A673 (cell line): ENCODE data around the gene PTGES3L. TPM values are rescaled to one million over a fixed set of nuclear protein-coding genes. Genes with fewer than 3 reads are reported as not detected.

Source experiments
- BruUV-seq: library from RNA; stranded (reverse); fragments of 400-500 nt; replicated peaks from 2 replicates; lab custom pipeline; 2021; lab: Mats Ljungman, UMichigan
- CTCF ChIA-PET: fragments of 300-600 bp; sonication (Branson Sonifier 250); formaldehyde crosslinking; loops from one replicate; lab custom pipeline; 2022; ENCODE audit warnings: antibody characterized with exemption; lab: Charles Lee
- POLR2A ChIA-PET: fragments of 300-600 bp; sonication (Branson Sonifier 250); formaldehyde crosslinking; loops from one replicate; lab custom pipeline; 2022; ENCODE audit warnings: antibody characterized with exemption; ENCODE audit not compliant: low non-redundant PET; lab: Charles Lee
- DNase-seq: peaks from one replicate; pipeline ENCODE4 v3.0.0-alpha.2; 2015; ENCODE audit warnings: low spot score
- H3K27ac ChIP-seq: fragments of 200-600 bp; sonication (generic); 2 replicates; pipeline ENCODE4 v1.5.1; 2016; ENCODE audit warnings: mixed run types, low read depth, mild to moderate bottlenecking, mixed read lengths, antibody characterized with exemption, low read length; ENCODE audit not compliant: poor library complexity, severe bottlenecking
- H3K27me3 ChIP-seq: fragments of 200-600 bp; sonication (generic); replicated peaks from 2 replicates; pipeline ENCODE4 v1.6.1; 2017; ENCODE audit warnings: mixed run types, low read depth, mild to moderate bottlenecking, mixed read lengths, antibody characterized with exemption, low read length; ENCODE audit not compliant: insufficient read depth, poor library complexity
- H3K36me3 ChIP-seq: fragments of 200-600 bp; sonication (generic); 2 replicates; pipeline ENCODE4 v1.6.1; 2016; ENCODE audit warnings: mixed run types, mild to moderate bottlenecking, mixed read lengths, antibody characterized with exemption, low read length; ENCODE audit not compliant: insufficient read depth, poor library complexity, severe bottlenecking
- H3K4me1 ChIP-seq: fragments of 200-600 bp; sonication (generic); 2 replicates; pipeline ENCODE4 v1.6.1; 2017; ENCODE audit warnings: mixed run types, mild to moderate bottlenecking, mixed read lengths, antibody characterized with exemption, low read length; ENCODE audit not compliant: insufficient read depth, poor library complexity, severe bottlenecking
- H3K4me3 ChIP-seq: fragments of 200-600 bp; sonication (generic); 2 replicates; pipeline ENCODE4 v1.5.1; 2016; ENCODE audit warnings: low read depth, mixed run types, mild to moderate bottlenecking, mixed read lengths, low read length; ENCODE audit not compliant: poor library complexity, severe bottlenecking
- H3K9me3 ChIP-seq: fragments of 200-600 bp; sonication (generic); 2 replicates; pipeline ENCODE4 v1.6.1; 2016; ENCODE audit warnings: mixed run types, low read depth, mild to moderate bottlenecking, mixed read lengths, antibody characterized with exemption, low read length; ENCODE audit not compliant: poor library complexity, severe bottlenecking
- EZH2 ChIP-seq: fragments of 200-600 bp; sonication (generic); IDR thresholded peaks from 2 replicates; pipeline ENCODE4 v1.6.1; 2017; ENCODE audit warnings: borderline replicate concordance, low read depth, mild to moderate bottlenecking, mixed read lengths, antibody characterized with exemption, low read length; ENCODE audit not compliant: poor library complexity, severe bottlenecking
- intact Hi-C: fragments of 100-400 bp; cut with micrococcal nuclease; formaldehyde crosslinking; loops from one replicate; pipeline ENCODE4 v1.10.0; 2022; ENCODE audit not compliant: unreplicated experiment
- total RNA-seq: library from RNA; stranded (reverse); gene quantifications from 2 replicates; pipeline ENCODE4 v1.2.3, GENCODE V29; 2021
- TF ChIP-seq, protein P1 (sequence below): fragments of 300-800, 200-600 bp; sonication (generic); conservative IDR thresholded peaks from 2 replicates; pipeline ENCODE4 v1.5.1; 2017; ENCODE audit warnings: low read depth, mild to moderate bottlenecking, antibody characterized with exemption, low read length, moderate library complexity, mixed read lengths

Gene PTGES3L
- total RNA-seq, 1 experiment from 2014 or later = 0.64 TPM

DNA sequence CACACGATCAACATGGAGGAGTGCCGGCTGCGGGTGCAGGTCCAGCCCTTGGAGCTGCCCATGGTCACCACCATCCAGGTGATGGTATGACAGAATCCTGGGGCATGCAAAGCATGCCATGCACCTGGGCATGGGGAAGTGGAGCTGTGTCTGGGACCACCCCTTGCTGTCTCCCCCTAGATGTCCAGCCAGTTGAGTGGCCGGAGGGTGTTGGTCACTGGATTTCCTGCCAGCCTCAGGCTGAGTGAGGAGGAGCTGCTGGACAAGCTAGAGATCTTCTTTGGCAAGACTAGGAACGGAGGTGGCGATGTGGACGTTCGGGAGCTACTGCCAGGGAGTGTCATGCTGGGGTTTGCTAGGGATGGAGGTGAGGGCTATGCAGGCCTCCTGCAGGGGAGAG is 33.4 kb upstream of the PTGES3L start:
- intact Hi-C loops = no loop called here
- H3K4me1 ChIP-seq = no peaks in the 10 kb centered on the region
- H3K27me3 ChIP-seq = no peaks in the 10 kb centered on the region
- CTCF ChIA-PET = no interaction called here
- no peak overlapping the region for H3K4me3 ChIP-seq
- TF ChIP-seq, protein P1, sequence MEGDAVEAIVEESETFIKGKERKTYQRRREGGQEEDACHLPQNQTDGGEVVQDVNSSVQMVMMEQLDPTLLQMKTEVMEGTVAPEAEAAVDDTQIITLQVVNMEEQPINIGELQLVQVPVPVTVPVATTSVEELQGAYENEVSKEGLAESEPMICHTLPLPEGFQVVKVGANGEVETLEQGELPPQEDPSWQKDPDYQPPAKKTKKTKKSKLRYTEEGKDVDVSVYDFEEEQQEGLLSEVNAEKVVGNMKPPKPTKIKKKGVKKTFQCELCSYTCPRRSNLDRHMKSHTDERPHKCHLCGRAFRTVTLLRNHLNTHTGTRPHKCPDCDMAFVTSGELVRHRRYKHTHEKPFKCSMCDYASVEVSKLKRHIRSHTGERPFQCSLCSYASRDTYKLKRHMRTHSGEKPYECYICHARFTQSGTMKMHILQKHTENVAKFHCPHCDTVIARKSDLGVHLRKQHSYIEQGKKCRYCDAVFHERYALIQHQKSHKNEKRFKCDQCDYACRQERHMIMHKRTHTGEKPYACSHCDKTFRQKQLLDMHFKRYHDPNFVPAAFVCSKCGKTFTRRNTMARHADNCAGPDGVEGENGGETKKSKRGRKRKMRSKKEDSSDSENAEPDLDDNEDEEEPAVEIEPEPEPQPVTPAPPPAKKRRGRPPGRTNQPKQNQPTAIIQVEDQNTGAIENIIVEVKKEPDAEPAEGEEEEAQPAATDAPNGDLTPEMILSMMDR = no peak
- TF ChIP-seq EZH2 = no peak
- H3K36me3 ChIP-seq = no peaks in the 10 kb centered on the region
- no peak for DNase-seq
- POLR2A ChIA-PET = no interaction called here
- no peak overlapping the region for H3K27ac ChIP-seq
- no peaks in the 10 kb centered on the region for H3K9me3 ChIP-seq
- BruUV-seq = no TSS peak

DNA sequence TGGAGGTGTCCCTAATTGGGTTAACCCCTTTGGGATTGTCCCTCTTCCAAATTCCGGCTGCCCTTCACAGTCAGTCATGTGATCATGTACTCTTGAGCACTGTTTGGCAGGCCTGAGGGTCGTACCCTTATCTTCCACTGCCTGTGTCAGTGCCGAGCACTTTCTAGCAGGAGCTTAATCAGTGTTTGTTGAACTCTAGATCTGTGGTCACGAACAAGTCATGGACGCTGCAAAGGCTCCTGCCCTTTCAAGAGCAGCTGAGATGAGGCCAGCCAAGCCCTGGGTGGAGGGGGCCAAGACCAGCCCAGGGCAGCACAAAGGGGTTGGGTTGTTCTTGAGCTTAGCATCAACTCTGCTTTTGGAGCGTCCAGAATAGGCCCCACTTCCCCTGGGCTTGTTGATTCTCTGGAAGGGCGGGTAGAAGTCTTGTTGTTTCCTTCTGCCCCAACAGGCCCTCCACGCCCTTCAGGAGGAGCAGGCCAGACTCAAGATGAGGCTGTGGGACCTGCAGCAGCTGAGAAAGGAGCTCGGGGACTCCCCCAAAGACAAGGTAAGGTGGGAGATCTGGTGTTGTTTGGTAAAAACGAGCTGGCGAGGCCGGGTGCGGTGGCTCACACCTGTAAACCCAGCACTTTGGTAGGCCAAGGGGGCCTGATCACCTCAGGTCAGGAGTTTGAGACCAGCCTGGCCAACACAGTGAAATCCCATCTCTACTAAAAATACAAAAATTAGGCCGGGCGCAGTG is 32.0 kb upstream of the PTGES3L start:
- H3K9me3 ChIP-seq = no peaks in the 10 kb centered on the region
- TF ChIP-seq, protein P1 = no peak
- no peak for TF ChIP-seq EZH2
- H3K4me1 ChIP-seq = no peaks in the 10 kb centered on the region
- H3K27me3 ChIP-seq = no peaks in the 10 kb centered on the region
- H3K36me3 ChIP-seq = no peaks in the 10 kb centered on the region
- intact Hi-C loops = no loop called here
- H3K4me3 ChIP-seq = no peak overlapping the region
- POLR2A ChIA-PET = no interaction called here
- CTCF ChIA-PET = no interaction called here
- H3K27ac ChIP-seq = no peak overlapping the region
- no TSS peak for BruUV-seq
- no peak for DNase-seq

GRCh38 chr17:43010667-43011308 is 30.9 kb upstream of the PTGES3L start:
- Histone ChIP-seq H3K36me3 (no peaks in the 10 kb centered on the region), H3K4me3 (no peak overlapping the region), H3K27ac (no peak overlapping the region), H3K9me3 (no peaks in the 10 kb centered on the region), H3K27me3 (no peaks in the 10 kb centered on the region), H3K4me1 (no peaks in the 10 kb centered on the region)
- CTCF ChIA-PET = no interaction called here
- DNase-seq = no peak
- intact Hi-C loops = no loop called here
- no peak for TF ChIP-seq EZH2
- TF ChIP-seq, protein P1 = no peak
- POLR2A ChIA-PET = no interaction called here
- no TSS peak for BruUV-seq
